ENCODE data around the gene RGS3.
"Not testable (repeated sequence)": the region's sequence is repeated elsewhere in the genome, so short reads cannot be mapped to it uniquely, and the experiment has no call there.

The RGS3 gene

GRCh38 chr9:113547501-113547900, 84.0 kb downstream of the RGS3 start:
- Histone ChIP-seq H3K27me3 (replicated peaks; ENCODE audit: control insufficient read depth, insufficient read depth, low read length) (no peaks in the 10 kb centered on the region), H3K36me3 (ENCODE audit: control insufficient read depth, insufficient read depth, low read length) (peaks cover 23% of the 10 kb centered on the region), H3K4me3 (replicated peaks; ENCODE audit: low read depth, low read length) (no peak overlapping the region)
- no peak for TF ChIP-seq CTCF (IDR thresholded peaks at IDR 0.05; ENCODE audit: insufficient read depth, low read length, poor library complexity, severe bottlenecking)
- DNase-seq (ENCODE audit: extremely low read depth, insufficient read length) = no peak

GRCh38 chr9:113548221-113549041, 84.9 kb downstream of the RGS3 start:
- Histone ChIP-seq H3K4me3 (replicated peaks; ENCODE audit: low read depth, low read length) (no peak overlapping the region), H3K27me3 (replicated peaks; ENCODE audit: control insufficient read depth, insufficient read depth, low read length) (no peaks in the 10 kb centered on the region), H3K36me3 (ENCODE audit: control insufficient read depth, insufficient read depth, low read length) (peaks cover 16% of the 10 kb centered on the region)
- TF ChIP-seq CTCF (IDR thresholded peaks at IDR 0.05; ENCODE audit: insufficient read depth, low read length, poor library complexity, severe bottlenecking) = no peak
- DNase-seq (ENCODE audit: extremely low read depth, insufficient read length) = peak; percentile 24

GRCh38 chr9:113549892-113550291, 86.4 kb downstream of the RGS3 start:
- not testable (repeated sequence) for H3K4me3 ChIP-seq (replicated peaks; ENCODE audit: low read depth, low read length); H3K36me3 ChIP-seq (ENCODE audit: control insufficient read depth, insufficient read depth, low read length); DNase-seq (ENCODE audit: extremely low read depth, insufficient read length); H3K27me3 ChIP-seq (replicated peaks; ENCODE audit: control insufficient read depth, insufficient read depth, low read length)

- TF ChIP-seq CTCF (IDR thresholded peaks at IDR 0.05; ENCODE audit: insufficient read depth, low read length, poor library complexity, severe bottlenecking) = no peak
- DNase-seq (ENCODE audit: extremely low read depth, insufficient read length) = no peak
- no peak overlapping the region for H3K4me3 ChIP-seq (replicated peaks; ENCODE audit: low read depth, low read length)
- no peaks in the 10 kb centered on the region for H3K27me3 ChIP-seq (replicated peaks; ENCODE audit: control insufficient read depth, insufficient read depth, low read length)
- peaks cover 3% of the 10 kb centered on the region; the same call in 1 of the 2 replicates for H3K36me3 ChIP-seq (ENCODE audit: control insufficient read depth, insufficient read depth, low read length)
Observed at GRCh38 chr9:113556877-113557593, 93.5 kb downstream of the RGS3 start.

GRCh38 chr9:113558632-113559502, 95.3 kb downstream of the RGS3 start:
- no peak for TF ChIP-seq CTCF (IDR thresholded peaks at IDR 0.05; ENCODE audit: insufficient read depth, low read length, poor library complexity, severe bottlenecking)
- Histone ChIP-seq H3K4me3 (replicated peaks; ENCODE audit: low read depth, low read length) (no peak overlapping the region), H3K27me3 (replicated peaks; ENCODE audit: control insufficient read depth, insufficient read depth, low read length) (no peaks in the 10 kb centered on the region), H3K36me3 (ENCODE audit: control insufficient read depth, insufficient read depth, low read length) (peaks cover 4% of the 10 kb centered on the region)
- no peak for DNase-seq (ENCODE audit: extremely low read depth, insufficient read length)

All from GM06990 (cell line).